Measurements from ENCODE around the gene SFTA2.

DNA sequence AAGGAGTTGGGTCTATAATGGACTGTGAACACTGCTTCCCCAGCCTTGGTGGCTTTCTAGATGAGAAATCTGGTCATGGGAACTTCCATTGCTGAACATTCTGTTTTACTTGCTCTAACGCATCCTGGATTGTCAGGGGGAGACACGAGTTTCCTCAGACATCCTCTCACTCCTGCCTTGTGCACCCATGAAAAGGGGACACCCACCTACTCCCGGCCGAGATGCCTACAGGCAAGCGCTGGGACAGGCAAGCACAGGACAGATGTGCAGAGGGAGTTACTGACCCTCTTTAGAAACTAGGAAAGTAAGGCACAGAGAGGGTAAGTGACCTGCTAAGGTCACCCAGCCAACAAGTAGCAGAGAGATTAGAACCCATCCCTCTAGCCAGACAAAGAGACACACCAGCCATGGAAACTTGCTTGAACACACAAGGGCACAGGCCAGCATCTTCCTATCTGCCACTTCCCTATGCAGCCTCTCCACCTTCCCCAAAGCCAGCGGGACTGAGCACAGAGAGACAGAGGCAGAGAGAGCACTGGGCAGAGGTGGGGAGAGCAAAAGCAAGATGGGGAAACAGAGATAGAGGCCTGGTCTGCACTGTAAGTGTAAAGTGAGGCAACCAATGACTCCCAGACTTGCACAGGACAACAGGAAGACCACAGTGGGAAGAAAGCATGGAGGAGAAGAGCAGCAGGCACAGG, 845 bp upstream of the SFTA2 start:
- TF ChIP-seq, protein P1, sequence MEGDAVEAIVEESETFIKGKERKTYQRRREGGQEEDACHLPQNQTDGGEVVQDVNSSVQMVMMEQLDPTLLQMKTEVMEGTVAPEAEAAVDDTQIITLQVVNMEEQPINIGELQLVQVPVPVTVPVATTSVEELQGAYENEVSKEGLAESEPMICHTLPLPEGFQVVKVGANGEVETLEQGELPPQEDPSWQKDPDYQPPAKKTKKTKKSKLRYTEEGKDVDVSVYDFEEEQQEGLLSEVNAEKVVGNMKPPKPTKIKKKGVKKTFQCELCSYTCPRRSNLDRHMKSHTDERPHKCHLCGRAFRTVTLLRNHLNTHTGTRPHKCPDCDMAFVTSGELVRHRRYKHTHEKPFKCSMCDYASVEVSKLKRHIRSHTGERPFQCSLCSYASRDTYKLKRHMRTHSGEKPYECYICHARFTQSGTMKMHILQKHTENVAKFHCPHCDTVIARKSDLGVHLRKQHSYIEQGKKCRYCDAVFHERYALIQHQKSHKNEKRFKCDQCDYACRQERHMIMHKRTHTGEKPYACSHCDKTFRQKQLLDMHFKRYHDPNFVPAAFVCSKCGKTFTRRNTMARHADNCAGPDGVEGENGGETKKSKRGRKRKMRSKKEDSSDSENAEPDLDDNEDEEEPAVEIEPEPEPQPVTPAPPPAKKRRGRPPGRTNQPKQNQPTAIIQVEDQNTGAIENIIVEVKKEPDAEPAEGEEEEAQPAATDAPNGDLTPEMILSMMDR (IDR thresholded peaks at IDR 0.05), result no peak
- no peak for TF ChIP-seq POLR2A (IDR thresholded peaks at IDR 0.05)
